Keratinocyte (primary cell): ENCODE data around the gene PDE4C.

Experiments
- EZH2 ChIP-seq: IDR thresholded peaks from one replicate; pipeline ENCODE4 v1.6.1; 2012; ENCODE audit warnings: inconsistent platforms, mild to moderate bottlenecking, low read length, moderate library complexity
- TF ChIP-seq, protein P1 (sequence below), 3 experiments: IDR thresholded peaks in 1 of 3; conservative IDR thresholded peaks in 1 of 3; optimal IDR thresholded peaks in 1 of 3; 2 replicates in 2 of 3; 3 replicates in 1 of 3; pipeline versions ENCODE3 to v1.5.1; 2011; ENCODE audit warnings: low read length in 3 of 3, mild to moderate bottlenecking in 3 of 3, moderate library complexity in 2 of 3, control low read depth in 1 of 3, inconsistent platforms in 1 of 3; ENCODE audit not compliant: insufficient read depth in 2 of 3; ENCODE audit errors: extremely low read depth in 1 of 3

DNA sequence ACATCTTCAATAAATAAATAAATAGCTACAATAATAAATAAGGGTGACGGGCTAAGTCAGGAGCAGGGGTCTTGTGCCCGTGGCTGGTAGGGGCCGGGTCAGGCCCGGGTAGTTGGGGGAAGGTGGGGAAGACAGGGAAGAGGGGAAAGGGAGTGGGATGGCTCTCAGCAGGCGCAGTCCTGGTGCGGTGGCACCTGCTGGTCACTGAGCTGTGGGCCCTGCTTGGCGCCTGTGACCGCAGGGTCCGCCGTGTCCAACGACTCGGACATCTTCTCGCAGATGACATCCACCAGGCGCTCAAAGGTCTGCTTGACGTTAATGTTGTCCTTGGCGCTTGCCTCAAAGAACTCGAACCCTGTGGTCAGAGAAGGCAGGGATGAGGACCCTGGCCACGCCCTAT, 28.9 kb downstream of the PDE4C start:
- TF ChIP-seq, protein P1, sequence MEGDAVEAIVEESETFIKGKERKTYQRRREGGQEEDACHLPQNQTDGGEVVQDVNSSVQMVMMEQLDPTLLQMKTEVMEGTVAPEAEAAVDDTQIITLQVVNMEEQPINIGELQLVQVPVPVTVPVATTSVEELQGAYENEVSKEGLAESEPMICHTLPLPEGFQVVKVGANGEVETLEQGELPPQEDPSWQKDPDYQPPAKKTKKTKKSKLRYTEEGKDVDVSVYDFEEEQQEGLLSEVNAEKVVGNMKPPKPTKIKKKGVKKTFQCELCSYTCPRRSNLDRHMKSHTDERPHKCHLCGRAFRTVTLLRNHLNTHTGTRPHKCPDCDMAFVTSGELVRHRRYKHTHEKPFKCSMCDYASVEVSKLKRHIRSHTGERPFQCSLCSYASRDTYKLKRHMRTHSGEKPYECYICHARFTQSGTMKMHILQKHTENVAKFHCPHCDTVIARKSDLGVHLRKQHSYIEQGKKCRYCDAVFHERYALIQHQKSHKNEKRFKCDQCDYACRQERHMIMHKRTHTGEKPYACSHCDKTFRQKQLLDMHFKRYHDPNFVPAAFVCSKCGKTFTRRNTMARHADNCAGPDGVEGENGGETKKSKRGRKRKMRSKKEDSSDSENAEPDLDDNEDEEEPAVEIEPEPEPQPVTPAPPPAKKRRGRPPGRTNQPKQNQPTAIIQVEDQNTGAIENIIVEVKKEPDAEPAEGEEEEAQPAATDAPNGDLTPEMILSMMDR (optimal IDR thresholded peaks at IDR 0.05 in 1 of 3, IDR thresholded peaks at IDR 0.05 in 1 of 3, conservative IDR thresholded peaks at IDR 0.05 in 1 of 3; ENCODE audit: extremely low read depth in 1 of 3, insufficient read depth in 2 of 3, low read length in 3 of 3): no peak
- no peak for TF ChIP-seq EZH2
